GM10248 (cell line): ENCODE results near the gene DGKE.

Experiments used
- CTCF ChIA-PET: fragments of 300-600 bp; sonication (Branson Sonifier 250); formaldehyde crosslinking; extraction: SDS; loops from one replicate; lab custom pipeline; 2021; ENCODE audit warnings: antibody characterized with exemption; lab: Yijun Ruan, JAX
- POLR2A ChIA-PET: fragments of 350-650 bp; sonication (Branson Sonifier 250); formaldehyde crosslinking; extraction: SDS; loops from one replicate; lab custom pipeline; 2020; ENCODE audit warnings: antibody characterized with exemption; lab: Yijun Ruan, JAX
- DNase-seq: peaks from one replicate; pipeline ENCODE4 v3.0.0; 2012; ENCODE audit errors: extremely low spot score
- CTCF ChIP-seq: IDR thresholded peaks from 2 replicates; pipeline ENCODE4 v1.5.1; 2012; ENCODE audit warnings: mild to moderate bottlenecking, low read depth; ENCODE audit errors: extremely low read depth, missing control alignments, control extremely low read depth

Gene DGKE

GRCh38 chr17:56886288-56886731 lies 52.4 kb downstream of the DGKE start:
- no peak for TF ChIP-seq CTCF
- ChIA-PET CTCF (interaction anchor here (1.5 to 1.6 kb wide), 2 partner anchors 10 to 16 kb away, joined by 3 to 4 read pairs; no protein-coding TSS in a partner anchor), POLR2A (interaction anchor here (0.6 to 0.7 kb wide), 2 partner anchors 9 to 10 kb away, joined by 3 read pairs; no protein-coding TSS in a partner anchor)
- DNase-seq = no peak

- no peak for DNase-seq
Observed at GRCh38 chr17:56887105-56887504, 53.2 kb downstream of the DGKE start.

GRCh38 chr17:56887552-56888467 lies 53.9 kb downstream of the DGKE start:
- POLR2A ChIA-PET = interaction anchor here (0.5 kb wide), 1 partner anchor 8 kb away, joined by 3 read pairs; no protein-coding TSS in a partner anchor
- DNase-seq = no peak
- TF ChIP-seq CTCF = no peak
- CTCF ChIA-PET = interaction anchor here (1.2 to 4.9 kb wide), 4 partner anchors 16 to 69 kb away, joined by 3 to 20 read pairs (median 8); no protein-coding TSS in a partner anchor

More at GRCh38 chr17:56887105-56887504, 53.2 kb downstream of the DGKE start:
- ChIA-PET POLR2A (no interaction called here), CTCF (interaction anchor here (1.5 kb wide), 1 partner anchor 15 kb away, joined by 3 read pairs; no protein-coding TSS in a partner anchor)
- no peak for TF ChIP-seq CTCF

- DNase-seq = no peak
- POLR2A ChIA-PET = interaction anchor here (1.3 kb wide), 1 partner anchor 23 kb away, joined by 4 read pairs; the partner anchor contains the start of gene TRIM25
- CTCF ChIA-PET = interaction anchor here (1.0 to 4.9 kb wide), 6 partner anchors 11 to 71 kb away, joined by 3 to 20 read pairs (median 7); no protein-coding TSS in a partner anchor
- no peak for TF ChIP-seq CTCF
Observed at GRCh38 chr17:56890390-56890789, 56.4 kb downstream of the DGKE start.

- CTCF ChIA-PET = interaction anchor here (0.9 to 4.9 kb wide), 6 partner anchors 10 to 72 kb away, joined by 3 to 20 read pairs (median 7); no protein-coding TSS in a partner anchor
- DNase-seq = no peak
- no peak for TF ChIP-seq CTCF
- POLR2A ChIA-PET = interaction anchor here (1.3 kb wide), 1 partner anchor 23 kb away, joined by 4 read pairs; the partner anchor contains the start of gene TRIM25
Observed at GRCh38 chr17:56890906-56891674, 57.1 kb downstream of the DGKE start.

GRCh38 chr17:56891751-56892150 lies 57.8 kb downstream of the DGKE start:
- CTCF ChIA-PET = interaction anchor here (0.9 to 4.9 kb wide), 3 partner anchors 10 to 33 kb away, joined by 3 to 20 read pairs (median 8); no protein-coding TSS in a partner anchor
- POLR2A ChIA-PET = no interaction called here
- no peak for TF ChIP-seq CTCF
- no peak for DNase-seq
